Suprapubic skin (tissue), 4 donors: Measurements from ENCODE around the gene RCBTB2.

ENCODE experiments used
- EP300 ChIP-seq: sonication (generic); formaldehyde crosslinking; IDR thresholded peaks from one replicate; pipeline ENCODE4 v1.6.1; 2017; ENCODE audit warnings: antibody characterized with exemption
- POLR2A ChIP-seq, 2 donors: fragments of 450-650 bp; IDR thresholded peaks; one replicate each; pipeline ENCODE4 v1.6.1; 2017; ENCODE audit warnings: antibody characterized with exemption in 2 of 2, mild to moderate bottlenecking in 2 of 2, moderate library complexity in 2 of 2
- POLR2AphosphoS5 ChIP-seq, 3 donors: sonication (generic); formaldehyde crosslinking; IDR thresholded peaks; one replicate each; pipeline ENCODE4 v1.6.1; 2017; ENCODE audit warnings: antibody characterized with exemption in 3 of 3
- TF ChIP-seq, protein P1 (sequence below), 2 donors: fragments of 200-600 bp in 1 of 2; fragments of 450-650 bp in 1 of 2; sonication (generic) in 1 of 2; IDR thresholded peaks; one replicate each; pipeline ENCODE4 v1.5.1; 2016 to 2019; ENCODE audit warnings: antibody characterized with exemption in 2 of 2, mild to moderate bottlenecking in 1 of 2, moderate library complexity in 1 of 2

DNA sequence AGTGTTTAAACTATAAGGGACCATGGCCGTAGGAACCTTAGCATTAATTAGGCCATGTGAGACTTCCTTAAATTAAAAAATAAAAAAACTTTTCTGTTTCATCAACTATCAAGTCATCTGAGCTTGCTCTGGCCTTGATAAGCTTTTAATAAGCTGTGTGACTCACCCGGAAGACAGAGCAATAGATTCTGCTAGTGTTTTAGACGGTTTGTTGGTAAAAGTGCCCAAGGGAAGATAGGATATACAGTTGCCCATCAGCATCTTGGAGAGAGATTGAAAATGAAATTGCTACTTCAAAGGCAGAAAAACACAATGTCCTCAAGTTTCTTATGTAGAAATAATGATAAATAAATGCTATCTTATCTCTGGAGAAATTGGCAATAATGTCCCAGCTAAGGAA, 31.2 kb upstream of the RCBTB2 start:
- TF ChIP-seq, protein P1, sequence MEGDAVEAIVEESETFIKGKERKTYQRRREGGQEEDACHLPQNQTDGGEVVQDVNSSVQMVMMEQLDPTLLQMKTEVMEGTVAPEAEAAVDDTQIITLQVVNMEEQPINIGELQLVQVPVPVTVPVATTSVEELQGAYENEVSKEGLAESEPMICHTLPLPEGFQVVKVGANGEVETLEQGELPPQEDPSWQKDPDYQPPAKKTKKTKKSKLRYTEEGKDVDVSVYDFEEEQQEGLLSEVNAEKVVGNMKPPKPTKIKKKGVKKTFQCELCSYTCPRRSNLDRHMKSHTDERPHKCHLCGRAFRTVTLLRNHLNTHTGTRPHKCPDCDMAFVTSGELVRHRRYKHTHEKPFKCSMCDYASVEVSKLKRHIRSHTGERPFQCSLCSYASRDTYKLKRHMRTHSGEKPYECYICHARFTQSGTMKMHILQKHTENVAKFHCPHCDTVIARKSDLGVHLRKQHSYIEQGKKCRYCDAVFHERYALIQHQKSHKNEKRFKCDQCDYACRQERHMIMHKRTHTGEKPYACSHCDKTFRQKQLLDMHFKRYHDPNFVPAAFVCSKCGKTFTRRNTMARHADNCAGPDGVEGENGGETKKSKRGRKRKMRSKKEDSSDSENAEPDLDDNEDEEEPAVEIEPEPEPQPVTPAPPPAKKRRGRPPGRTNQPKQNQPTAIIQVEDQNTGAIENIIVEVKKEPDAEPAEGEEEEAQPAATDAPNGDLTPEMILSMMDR (IDR thresholded peaks at IDR 0.05): no peak
- TF ChIP-seq POLR2A (IDR thresholded peaks at IDR 0.05): no peak
- TF ChIP-seq POLR2AphosphoS5 (IDR thresholded peaks at IDR 0.05): no peak
- TF ChIP-seq EP300: no peak
